Mucosa of descending colon (tissue), 3 donors: ENCODE results near the gene ATP2B3. TPM values are rescaled to one million over a fixed set of nuclear protein-coding genes. Genes with fewer than 3 reads are reported as not detected.

Experiments used
- ATAC-seq: fragments of 200-7000 bp; cut with Tn5 transposase; one replicate; pipeline ENCODE4 v1.9.1; 2020; ENCODE audit warnings: mild to moderate bottlenecking, moderate library complexity
- DNase-seq, 3 donors: peaks; one replicate each; pipeline ENCODE4 v3.0.0-alpha.2; 2020
- H3K36me3 ChIP-seq: fragments of 200-600 bp; one replicate; pipeline ENCODE4 v1.8.0; 2021; ENCODE audit warnings: low read depth, mild to moderate bottlenecking
- H3K4me1 ChIP-seq: fragments of 200-600 bp; one replicate; pipeline ENCODE4 v1.8.0; 2021; ENCODE audit warnings: low read depth, mild to moderate bottlenecking
- H3K4me3 ChIP-seq: fragments of 200-600 bp; one replicate; pipeline ENCODE4 v1.8.0; 2021; ENCODE audit warnings: mild to moderate bottlenecking
- H3K9me3 ChIP-seq: fragments of 200-600 bp; one replicate; pipeline ENCODE4 v1.8.0; 2021; ENCODE audit warnings: mild to moderate bottlenecking
- intact Hi-C, 2 donors: fragments of 100-400 bp; cut with DNase I in 1 of 2; cut with micrococcal nuclease in 1 of 2; formaldehyde crosslinking; loops; one replicate each; pipeline versions ENCODE4 v1.11.0 to v1.11.1; 2022; cut with DNase I, micrococcal nuclease
- total RNA-seq, 3 donors: library from RNA; stranded (reverse); fragmentation: NEBNext Ultra II Directional in 2 of 3; extraction: Animal tissue kit (Norgen Biotek cat#: 25700) in 2 of 3; gene quantifications; one replicate each; pipeline versions ENCODE4 v1.2.1 to v1.2.4, GENCODE V29; 2021 to 2023
- TF ChIP-seq, protein P1 (sequence below): fragments of 200-600 bp; IDR thresholded peaks from one replicate; pipeline ENCODE4 v1.8.0; 2022; ENCODE audit warnings: antibody characterized with exemption, mild to moderate bottlenecking
- donor health status: DM: no; HTN: no; CAD: no; lungs with moderate emphysema.
- donor health status: DM: no; HTN: no; CAD: no.
- donor health status: DM: no; HTN: yes; CAD: no.

Gene ATP2B3
- total RNA-seq, 3 donors from 2014 or later = 0.07 to 1.1 TPM; not detected in 1

DNA sequence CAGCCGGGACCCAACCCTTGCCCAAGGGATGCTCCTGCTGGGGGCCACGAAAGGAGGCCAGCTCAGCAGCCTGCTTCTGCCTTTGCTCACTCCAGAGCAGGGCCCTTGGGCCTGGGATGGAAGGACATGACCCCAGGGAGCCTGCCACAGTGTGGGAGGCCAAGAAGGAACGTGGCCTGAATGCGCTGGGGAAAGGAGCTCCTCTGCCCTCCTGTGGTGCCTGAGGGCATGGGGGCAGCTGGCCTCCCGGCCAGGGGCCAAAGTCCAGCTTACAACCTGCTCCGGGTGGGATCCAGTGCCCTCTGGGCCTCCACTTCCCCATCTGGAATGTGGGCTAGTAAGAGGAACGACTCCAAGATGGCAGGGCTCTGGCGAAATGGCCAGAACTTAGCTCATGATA lies 2.0 kb upstream of the ATP2B3 start:
- Histone ChIP-seq H3K4me1 (no peaks in the 10 kb centered on the region), H3K36me3 (no peaks in the 10 kb centered on the region), H3K4me3 (no peak overlapping the region), H3K9me3 (no peaks in the 10 kb centered on the region)
- ATAC-seq (no peak), DNase-seq (no peak)
- TF ChIP-seq, protein P1, sequence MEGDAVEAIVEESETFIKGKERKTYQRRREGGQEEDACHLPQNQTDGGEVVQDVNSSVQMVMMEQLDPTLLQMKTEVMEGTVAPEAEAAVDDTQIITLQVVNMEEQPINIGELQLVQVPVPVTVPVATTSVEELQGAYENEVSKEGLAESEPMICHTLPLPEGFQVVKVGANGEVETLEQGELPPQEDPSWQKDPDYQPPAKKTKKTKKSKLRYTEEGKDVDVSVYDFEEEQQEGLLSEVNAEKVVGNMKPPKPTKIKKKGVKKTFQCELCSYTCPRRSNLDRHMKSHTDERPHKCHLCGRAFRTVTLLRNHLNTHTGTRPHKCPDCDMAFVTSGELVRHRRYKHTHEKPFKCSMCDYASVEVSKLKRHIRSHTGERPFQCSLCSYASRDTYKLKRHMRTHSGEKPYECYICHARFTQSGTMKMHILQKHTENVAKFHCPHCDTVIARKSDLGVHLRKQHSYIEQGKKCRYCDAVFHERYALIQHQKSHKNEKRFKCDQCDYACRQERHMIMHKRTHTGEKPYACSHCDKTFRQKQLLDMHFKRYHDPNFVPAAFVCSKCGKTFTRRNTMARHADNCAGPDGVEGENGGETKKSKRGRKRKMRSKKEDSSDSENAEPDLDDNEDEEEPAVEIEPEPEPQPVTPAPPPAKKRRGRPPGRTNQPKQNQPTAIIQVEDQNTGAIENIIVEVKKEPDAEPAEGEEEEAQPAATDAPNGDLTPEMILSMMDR = no peak
- intact Hi-C loops = no loop called here

GRCh38 chrX:153516073-153516472 lies 1.4 kb upstream of the ATP2B3 start:
- no peaks in the 10 kb centered on the region for H3K36me3 ChIP-seq
- no peaks in the 10 kb centered on the region for H3K4me1 ChIP-seq
- H3K4me3 ChIP-seq = no peak overlapping the region
- TF ChIP-seq, protein P1 = no peak
- ATAC-seq (no peak), DNase-seq (no peak)
- no peaks in the 10 kb centered on the region for H3K9me3 ChIP-seq
- intact Hi-C loops = no loop called here

DNA sequence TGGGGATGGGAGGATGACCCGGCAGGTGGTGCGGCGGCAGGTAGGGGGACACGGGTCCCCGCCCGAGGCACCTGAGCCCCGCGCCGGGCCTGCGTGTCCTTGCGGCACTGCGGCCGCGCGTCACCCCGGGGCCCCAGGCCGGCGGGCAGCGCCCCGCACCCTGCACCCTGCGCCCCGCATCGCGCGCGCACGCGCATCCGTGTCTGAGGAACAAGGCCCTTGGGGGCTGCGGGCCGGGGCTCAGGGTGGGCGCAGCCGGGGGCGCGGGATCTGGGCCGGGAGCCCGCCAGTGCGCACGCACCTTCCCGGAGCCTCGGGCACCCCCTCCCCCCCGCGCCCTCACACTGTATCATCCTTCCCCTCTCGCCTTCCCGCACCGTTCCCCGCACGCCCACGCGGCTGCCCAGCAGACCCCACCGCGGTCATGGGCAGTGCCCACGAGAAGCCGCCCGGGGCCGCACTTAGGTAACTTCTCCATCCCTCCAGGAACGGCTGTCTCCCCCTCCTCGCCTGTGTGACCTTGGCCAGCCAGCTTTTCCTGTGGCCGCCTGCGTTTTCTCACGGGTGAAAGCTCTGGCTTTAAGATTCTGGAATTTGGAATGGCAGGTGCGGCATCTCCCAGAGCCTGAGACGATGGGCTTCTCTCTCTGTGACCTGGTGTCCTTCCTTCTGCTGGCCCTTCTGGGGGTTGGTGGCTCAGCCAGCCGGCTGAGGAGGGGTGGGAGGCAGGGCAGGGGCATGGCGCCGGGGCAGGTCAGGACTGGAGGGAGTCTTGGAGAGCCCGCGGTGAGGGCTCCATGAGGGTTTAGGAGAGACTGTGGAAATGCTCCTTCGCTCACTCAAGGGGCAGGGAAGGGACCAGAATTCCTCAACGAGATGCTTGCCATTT lies 748 bp downstream of the ATP2B3 start:
- Histone ChIP-seq H3K36me3 (no peaks in the 10 kb centered on the region), H3K9me3 (no peaks in the 10 kb centered on the region), H3K4me1 (no peaks in the 10 kb centered on the region), H3K4me3 (no peak overlapping the region)
- TF ChIP-seq, protein P1 = no peak
- DNase-seq (no peak), ATAC-seq (no peak)
- intact Hi-C loops = no loop called here

DNA sequence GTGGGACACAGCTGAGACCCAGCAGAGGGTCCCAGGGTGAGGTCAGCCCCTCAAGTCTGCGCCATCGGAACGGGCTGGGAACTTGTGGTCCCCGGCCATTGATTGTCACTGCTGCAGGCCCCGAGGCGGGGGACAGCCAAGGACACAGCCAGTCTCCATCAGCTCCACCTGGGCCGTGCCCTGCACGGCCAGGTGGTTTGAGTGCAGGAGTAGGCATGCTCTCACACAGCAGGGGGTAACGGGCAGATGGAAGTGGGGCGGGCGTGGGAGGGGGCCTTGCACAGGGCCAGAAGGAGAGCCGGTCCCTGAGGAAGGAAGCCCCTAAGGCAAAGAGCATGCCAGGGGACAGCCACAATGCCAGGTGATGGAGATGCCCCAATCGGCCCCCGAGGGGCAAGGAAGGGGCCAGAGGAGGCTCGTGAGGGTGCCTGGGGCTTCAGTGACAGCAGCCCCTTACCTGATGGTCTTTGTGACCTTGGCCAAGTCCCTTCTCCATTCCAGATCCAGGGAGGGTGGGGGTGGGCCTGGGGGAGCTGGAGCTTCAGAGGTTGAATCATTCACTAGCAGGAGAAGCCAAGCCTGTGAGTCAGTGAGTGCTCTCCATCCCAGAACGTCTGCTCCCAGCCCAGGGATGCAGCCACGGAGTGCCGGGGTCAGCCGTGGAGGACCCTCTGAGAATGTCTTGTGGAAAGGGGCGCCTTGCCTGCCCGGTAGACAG lies 2.3 kb downstream of the ATP2B3 start:
- DNase-seq = no peak
- no peak for ATAC-seq
- H3K4me3 ChIP-seq = no peak overlapping the region
- H3K9me3 ChIP-seq = no peaks in the 10 kb centered on the region
- intact Hi-C loops = no loop called here
- no peaks in the 10 kb centered on the region for H3K36me3 ChIP-seq
- H3K4me1 ChIP-seq = no peaks in the 10 kb centered on the region
- TF ChIP-seq, protein P1 = no peak

DNA sequence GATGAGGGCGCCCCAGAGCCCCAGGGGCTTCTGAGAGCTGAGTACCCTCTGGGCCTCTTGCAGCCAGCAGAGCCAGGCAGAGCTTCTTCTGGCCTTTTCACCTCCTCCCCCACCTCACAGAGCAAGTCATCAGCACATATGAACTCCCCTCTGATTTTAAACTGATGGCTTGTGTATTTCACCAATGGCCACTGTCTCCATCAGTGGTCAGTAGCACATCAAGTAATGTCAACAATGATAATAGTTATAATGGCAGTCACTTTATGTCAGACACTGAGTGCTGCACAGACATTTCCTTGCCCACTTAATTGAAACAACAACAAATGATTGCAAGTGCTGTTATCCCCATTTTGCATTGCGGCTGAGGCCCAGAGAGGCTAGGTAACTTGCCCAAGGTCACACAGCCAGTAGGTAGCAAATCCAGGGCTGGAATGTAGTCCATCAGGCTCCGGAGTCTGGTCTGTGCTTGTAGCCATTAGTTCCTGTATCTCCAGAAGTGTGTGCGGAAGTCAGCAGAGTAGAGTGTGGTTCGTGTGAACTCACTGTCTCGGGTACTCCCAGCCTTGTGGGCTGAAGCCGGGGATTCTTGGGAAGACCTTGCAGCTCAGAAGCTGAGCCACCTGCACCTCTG lies 3.0 kb downstream of the ATP2B3 start:
- no peak for ATAC-seq

More for the DNA sequence above, 3.0 kb downstream of the ATP2B3 start:
- no peak for DNase-seq
- Histone ChIP-seq H3K4me3 (no peak overlapping the region), H3K4me1 (no peaks in the 10 kb centered on the region), H3K9me3 (no peaks in the 10 kb centered on the region), H3K36me3 (no peaks in the 10 kb centered on the region)
- TF ChIP-seq, protein P1 = no peak
- intact Hi-C loops = no loop called here
